ENCODE measurements around the gene USPL1. TPM values are rescaled to one million over a fixed set of nuclear protein-coding genes. Genes with fewer than 3 reads are reported as not detected.
A peak's percentile ranks its signal among the peaks of the same experiment; 100 is the strongest.

USPL1 gene
- total and polyA plus RNA-seq, 8 donors = 5.5 to 33.9 (median 9.6) TPM

GRCh38 chr13:30675717-30676116 is 58.0 kb downstream of the USPL1 start:
- intact Hi-C loops (cut with DNase I; ENCODE audit: low total_unique reads) = no loop called here
- H3K4me1 ChIP-seq = peaks cover 6 to 27% (median 12%) of the 10 kb centered on the region in 4 donors
- H3K36me3 ChIP-seq = no peaks in the 10 kb centered on the region
- DNase-seq = no peak
- WGBS, 5 donors = 63 to 81% (median 70%) methylated on average over 3 of the region's 3 CpGs
- no peak for TF ChIP-seq POLR2AphosphoS5 (IDR thresholded peaks at IDR 0.05)
- TF ChIP-seq POLR2A (IDR thresholded peaks at IDR 0.05) = no peak
- TF ChIP-seq, protein P1, sequence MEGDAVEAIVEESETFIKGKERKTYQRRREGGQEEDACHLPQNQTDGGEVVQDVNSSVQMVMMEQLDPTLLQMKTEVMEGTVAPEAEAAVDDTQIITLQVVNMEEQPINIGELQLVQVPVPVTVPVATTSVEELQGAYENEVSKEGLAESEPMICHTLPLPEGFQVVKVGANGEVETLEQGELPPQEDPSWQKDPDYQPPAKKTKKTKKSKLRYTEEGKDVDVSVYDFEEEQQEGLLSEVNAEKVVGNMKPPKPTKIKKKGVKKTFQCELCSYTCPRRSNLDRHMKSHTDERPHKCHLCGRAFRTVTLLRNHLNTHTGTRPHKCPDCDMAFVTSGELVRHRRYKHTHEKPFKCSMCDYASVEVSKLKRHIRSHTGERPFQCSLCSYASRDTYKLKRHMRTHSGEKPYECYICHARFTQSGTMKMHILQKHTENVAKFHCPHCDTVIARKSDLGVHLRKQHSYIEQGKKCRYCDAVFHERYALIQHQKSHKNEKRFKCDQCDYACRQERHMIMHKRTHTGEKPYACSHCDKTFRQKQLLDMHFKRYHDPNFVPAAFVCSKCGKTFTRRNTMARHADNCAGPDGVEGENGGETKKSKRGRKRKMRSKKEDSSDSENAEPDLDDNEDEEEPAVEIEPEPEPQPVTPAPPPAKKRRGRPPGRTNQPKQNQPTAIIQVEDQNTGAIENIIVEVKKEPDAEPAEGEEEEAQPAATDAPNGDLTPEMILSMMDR (IDR thresholded peaks at IDR 0.05) = no peak
- TF ChIP-seq EP300 (IDR thresholded peaks at IDR 0.05) = no peak
- H3K27me3 ChIP-seq = no peaks in the 10 kb centered on the region
- no peak overlapping the region for H3K4me3 ChIP-seq
- no peaks in the 10 kb centered on the region for H3K9me3 ChIP-seq
- H3K27ac ChIP-seq = no peak overlapping the region

DNA sequence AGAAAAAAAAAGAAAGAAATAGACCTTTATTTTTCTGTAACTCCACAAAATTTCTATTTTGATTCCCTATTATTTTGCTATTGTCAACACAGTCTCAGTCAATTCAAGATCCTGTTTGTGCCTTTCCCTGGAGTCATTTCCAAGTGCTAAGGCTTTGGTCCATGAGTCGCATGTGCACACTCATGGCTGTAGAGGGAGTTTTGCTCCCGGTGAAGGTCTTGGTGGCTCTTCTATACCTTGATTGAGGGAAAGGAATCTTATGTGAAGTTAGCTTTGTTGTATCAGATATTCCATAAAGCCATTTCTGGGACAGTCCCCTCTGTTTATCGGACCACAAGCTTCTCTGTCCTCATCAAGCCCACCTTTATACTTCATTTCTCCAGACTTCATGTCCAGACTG is 59.0 kb downstream of the USPL1 start:
- intact Hi-C loops (cut with DNase I; ENCODE audit: low total_unique reads) = no loop called here
- no peak for DNase-seq
- H3K4me3 ChIP-seq = no peak overlapping the region
- 60 to 68% (median 64%) methylated on average over 3 of the region's 3 CpGs for WGBS, 5 donors
- peaks cover 6 to 30% (median 12%) of the 10 kb centered on the region in 4 donors for H3K4me1 ChIP-seq
- H3K27ac ChIP-seq = no peak overlapping the region
- H3K36me3 ChIP-seq = no peaks in the 10 kb centered on the region
- no peak for TF ChIP-seq POLR2AphosphoS5 (IDR thresholded peaks at IDR 0.05)
- no peak for TF ChIP-seq EP300 (IDR thresholded peaks at IDR 0.05)
- no peak for TF ChIP-seq POLR2A (IDR thresholded peaks at IDR 0.05)
- TF ChIP-seq, protein P1 (IDR thresholded peaks at IDR 0.05) = no peak
- no peaks in the 10 kb centered on the region for H3K27me3 ChIP-seq
- H3K9me3 ChIP-seq = no peaks in the 10 kb centered on the region

DNA sequence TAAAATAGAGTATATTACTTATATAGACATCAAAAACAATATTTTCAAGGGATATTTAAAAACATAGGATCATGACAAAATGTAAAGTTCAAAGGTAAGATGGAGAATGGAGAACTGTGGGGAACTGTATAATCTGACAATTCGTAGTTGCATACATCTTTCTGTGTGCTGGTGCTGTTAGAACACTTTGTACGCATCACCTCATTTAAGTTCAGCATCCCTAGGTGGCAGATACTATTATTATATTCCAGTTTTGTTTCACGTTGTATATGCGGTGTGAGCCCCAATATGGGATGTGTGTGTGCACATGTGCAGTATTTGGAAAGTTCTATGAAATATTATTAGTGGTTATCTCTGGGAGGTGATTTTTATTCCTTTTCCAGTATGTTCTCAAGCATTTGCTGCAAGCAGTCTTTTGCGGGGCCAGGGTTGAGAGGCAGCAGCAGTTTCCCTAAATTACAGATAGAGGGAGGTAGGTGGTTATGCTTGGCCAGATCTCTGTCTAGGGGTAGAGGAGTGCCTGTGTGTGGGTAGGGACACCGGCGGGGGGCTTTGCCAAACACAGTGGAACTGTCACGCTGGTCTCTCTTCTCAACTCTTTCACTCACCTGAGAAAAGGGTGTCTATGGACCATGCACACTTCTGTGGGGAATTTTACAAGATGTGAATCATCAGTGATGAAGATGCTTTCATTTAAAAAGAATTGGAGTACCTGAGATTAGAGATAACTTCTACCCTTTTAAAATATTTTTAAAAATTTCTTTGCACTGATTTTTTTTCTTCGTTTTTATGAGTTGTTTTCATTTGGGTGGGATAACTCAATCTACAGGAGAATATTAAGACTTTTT is 62.0 kb downstream of the USPL1 start:
- intact Hi-C loops (cut with DNase I; ENCODE audit: low total_unique reads) = loop anchor here (2.0 kb wide), 1 partner anchor 125 kb away; no protein-coding TSS in a partner anchor
- WGBS, 5 donors = 39 to 46% (median 41%) methylated on average over 9 of the region's 9 CpGs
- TF ChIP-seq POLR2A (IDR thresholded peaks at IDR 0.05) = no peak
- no peak for TF ChIP-seq POLR2AphosphoS5 (IDR thresholded peaks at IDR 0.05)
- TF ChIP-seq, protein P1 (IDR thresholded peaks at IDR 0.05) = peak in 5 of 7 experiments; percentile 17 to 54 (median 40)
- no peak for TF ChIP-seq EP300 (IDR thresholded peaks at IDR 0.05)
- Histone ChIP-seq H3K9me3 (no peaks in the 10 kb centered on the region), H3K27ac (no peak overlapping the region), H3K27me3 (no peaks in the 10 kb centered on the region), H3K4me1 (peaks cover 0 to 17% (median 4%) of the 10 kb centered on the region in 4 donors), H3K36me3 (no peaks in the 10 kb centered on the region), H3K4me3 (no peak overlapping the region)
- DNase-seq = peak in 1 of 2 donors; percentile 50

GRCh38 chr13:30681843-30682242 is 64.1 kb downstream of the USPL1 start:
- TF ChIP-seq EP300 (IDR thresholded peaks at IDR 0.05) (no peak), POLR2A (IDR thresholded peaks at IDR 0.05) (no peak), POLR2AphosphoS5 (IDR thresholded peaks at IDR 0.05) (peak in 1 of 3 donors; percentile 44)
- TF ChIP-seq, protein P1 (IDR thresholded peaks at IDR 0.05) = no peak
- Histone ChIP-seq H3K9me3 (no peaks in the 10 kb centered on the region), H3K36me3 (no peaks in the 10 kb centered on the region), H3K27me3 (no peaks in the 10 kb centered on the region), H3K27ac (peak overlapping the region; percentile 10 to 63 (median 39)), H3K4me1 (peaks cover 0 to 17% (median 4%) of the 10 kb centered on the region in 4 donors), H3K4me3 (no peak overlapping the region)
- intact Hi-C loops (cut with DNase I; ENCODE audit: low total_unique reads) = loop anchor here (2.0 kb wide), 1 partner anchor 123 kb away; no protein-coding TSS in a partner anchor
- WGBS, 5 donors = 25 to 47% (median 36%) methylated on average over 2 of the region's 2 CpGs
- no peak for DNase-seq
